ENCODE results near the gene NISCH.

The NISCH gene

DNA sequence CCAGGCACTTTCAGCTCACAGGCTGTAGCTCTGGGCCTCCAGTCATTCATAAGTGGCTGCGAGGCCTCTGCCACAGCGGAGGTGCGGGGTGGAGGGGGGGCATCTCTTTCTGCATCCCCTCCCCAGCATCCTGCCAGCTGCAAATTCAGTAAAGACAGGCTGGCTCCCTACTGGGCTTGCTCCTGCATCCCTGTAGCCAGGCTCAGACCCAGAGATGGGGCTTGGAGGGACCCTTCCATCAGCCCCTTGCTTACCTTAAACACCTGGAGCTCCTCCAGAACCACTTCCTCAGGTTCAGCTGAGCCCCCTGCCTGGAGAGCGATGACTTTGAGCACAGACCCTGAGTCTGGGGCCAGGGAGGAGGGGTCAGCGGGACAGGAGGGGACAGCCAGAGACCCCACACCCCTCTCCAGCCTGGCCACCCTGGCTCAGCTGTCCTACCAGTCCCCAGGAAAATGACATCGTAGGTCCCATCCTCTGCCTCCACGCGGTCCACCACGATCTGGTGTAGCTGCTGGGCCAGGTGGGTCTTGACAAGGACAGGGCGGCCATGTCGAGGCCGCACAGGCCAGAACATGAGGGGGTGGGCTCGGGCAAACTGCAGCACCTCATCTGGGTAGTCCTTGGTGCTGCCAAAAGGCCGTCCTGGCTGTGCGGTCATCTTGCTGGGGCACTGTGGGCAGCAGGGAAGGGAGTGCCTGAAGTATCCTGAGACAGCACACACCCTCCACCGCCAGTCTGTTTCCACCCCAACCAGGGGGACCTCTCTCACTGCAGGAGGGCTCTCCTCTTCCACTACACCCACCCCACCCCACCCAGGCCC is 15.8 kb upstream of the NISCH start:
- DNase-seq (ENCODE audit: low read depth): no peak
- TF ChIP-seq, protein P1, sequence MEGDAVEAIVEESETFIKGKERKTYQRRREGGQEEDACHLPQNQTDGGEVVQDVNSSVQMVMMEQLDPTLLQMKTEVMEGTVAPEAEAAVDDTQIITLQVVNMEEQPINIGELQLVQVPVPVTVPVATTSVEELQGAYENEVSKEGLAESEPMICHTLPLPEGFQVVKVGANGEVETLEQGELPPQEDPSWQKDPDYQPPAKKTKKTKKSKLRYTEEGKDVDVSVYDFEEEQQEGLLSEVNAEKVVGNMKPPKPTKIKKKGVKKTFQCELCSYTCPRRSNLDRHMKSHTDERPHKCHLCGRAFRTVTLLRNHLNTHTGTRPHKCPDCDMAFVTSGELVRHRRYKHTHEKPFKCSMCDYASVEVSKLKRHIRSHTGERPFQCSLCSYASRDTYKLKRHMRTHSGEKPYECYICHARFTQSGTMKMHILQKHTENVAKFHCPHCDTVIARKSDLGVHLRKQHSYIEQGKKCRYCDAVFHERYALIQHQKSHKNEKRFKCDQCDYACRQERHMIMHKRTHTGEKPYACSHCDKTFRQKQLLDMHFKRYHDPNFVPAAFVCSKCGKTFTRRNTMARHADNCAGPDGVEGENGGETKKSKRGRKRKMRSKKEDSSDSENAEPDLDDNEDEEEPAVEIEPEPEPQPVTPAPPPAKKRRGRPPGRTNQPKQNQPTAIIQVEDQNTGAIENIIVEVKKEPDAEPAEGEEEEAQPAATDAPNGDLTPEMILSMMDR (conservative IDR thresholded peaks at IDR 0.05; ENCODE audit: low read depth, low read length): no peak
- no peak overlapping the region for H3K4me3 ChIP-seq (ENCODE audit: low read depth, low read length)

DNA sequence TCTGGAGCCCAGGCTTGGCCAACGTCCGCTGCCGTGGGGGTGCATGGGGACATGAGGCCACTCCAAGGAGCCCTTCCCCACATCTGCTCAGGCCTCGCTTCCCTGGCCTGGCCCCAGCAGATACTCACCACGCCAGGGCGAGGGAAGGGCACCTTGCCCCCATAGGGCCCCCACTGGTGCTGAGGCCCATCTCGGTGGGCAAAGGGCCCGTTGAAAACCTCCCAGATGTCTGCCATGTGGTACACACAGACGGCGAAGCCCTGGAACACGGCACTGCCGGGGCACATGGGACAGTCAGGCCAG is 15.2 kb upstream of the NISCH start:
- no peak for DNase-seq (ENCODE audit: low read depth)
- TF ChIP-seq, protein P1 (conservative IDR thresholded peaks at IDR 0.05; ENCODE audit: low read depth, low read length): no peak
- no peak overlapping the region for H3K4me3 ChIP-seq (ENCODE audit: low read depth, low read length)

DNA sequence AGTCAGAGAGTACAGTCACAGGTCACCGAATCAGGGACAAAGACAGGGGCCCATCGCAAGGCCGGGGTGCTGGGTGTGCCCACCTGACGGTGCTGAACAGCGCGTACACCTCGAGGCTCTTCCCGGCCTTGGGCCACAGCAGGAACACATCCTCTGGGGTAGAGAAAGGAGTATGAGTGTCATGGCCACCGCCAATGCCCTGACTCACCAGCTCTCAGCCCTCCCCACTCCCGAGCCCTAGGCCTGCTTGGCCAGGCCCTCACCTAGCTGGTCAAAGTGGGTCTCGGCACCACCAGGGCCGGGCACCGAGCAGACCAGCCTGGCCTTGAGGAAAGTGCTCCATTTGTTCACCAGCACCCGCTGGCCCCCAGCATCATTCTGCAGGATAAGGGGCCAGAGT is 14.7 kb upstream of the NISCH start:
- TF ChIP-seq, protein P1 (conservative IDR thresholded peaks at IDR 0.05; ENCODE audit: low read depth, low read length): no peak
- DNase-seq (ENCODE audit: low read depth): no peak
- H3K4me3 ChIP-seq (ENCODE audit: low read depth, low read length): no peak overlapping the region

DNA sequence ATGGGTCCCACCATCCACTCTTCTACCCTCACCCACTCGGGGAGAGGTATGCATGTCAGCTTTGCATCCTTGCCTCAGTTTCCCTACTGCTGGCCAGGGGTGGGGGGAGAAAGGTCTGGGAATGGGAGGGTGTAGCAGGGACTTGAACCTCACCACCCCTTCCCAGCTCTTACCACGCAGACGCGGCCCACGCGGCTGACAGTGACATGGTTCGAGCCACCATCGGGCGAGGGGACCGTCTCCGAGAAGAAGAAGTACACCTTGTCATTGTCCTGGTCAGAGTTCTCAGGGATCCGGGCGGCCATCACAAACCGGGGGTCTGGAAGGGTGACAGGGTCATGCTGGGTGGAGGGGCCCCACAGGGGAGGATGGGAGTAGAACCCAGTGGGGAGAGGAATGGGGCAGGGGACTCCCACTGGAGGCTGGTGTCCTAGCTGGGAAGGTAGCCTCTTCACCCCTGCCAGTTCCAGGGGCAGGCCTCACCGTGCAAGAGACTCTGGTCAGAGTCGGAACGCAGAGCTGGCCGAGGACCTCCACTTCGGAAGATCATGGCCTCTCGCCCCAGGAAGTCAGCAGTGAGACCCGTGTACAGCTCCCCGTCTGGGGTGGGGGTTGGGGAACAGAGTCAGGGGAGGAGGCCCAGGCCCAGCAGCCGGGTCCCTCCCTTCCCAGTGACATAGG is 14.2 kb upstream of the NISCH start:
- no peak overlapping the region for H3K4me3 ChIP-seq (ENCODE audit: low read depth, low read length)
- TF ChIP-seq, protein P1 (conservative IDR thresholded peaks at IDR 0.05; ENCODE audit: low read depth, low read length): no peak
- no peak for DNase-seq (ENCODE audit: low read depth)

DNA sequence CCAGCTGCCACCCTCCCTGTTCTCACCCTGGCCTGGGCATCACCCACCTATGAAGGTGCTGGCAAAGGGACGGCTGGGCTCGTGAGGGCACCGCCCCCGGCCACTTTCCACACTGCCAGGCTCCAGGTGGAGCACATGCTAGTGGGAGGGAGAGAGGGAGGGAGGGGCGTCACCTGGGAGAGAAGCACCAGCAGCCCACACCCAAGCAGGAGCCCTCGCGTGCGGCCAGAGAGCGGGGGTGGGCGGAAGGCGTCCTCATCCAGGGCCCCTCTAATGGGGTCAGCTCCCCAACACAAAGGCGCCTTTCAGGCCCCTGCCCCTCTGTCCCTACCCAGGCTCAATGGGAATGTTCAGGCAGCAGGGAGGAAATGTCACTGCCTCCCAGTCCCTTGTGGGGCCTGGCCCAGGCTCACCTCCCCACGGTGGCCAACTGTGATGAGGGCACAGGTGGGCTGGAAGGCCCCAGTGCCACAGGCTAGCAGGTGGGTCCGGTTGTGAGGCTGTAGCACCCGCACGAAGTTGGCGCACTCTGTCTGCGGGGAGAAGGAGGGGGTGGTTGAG is 13.6 kb upstream of the NISCH start:
- no peak overlapping the region for H3K4me3 ChIP-seq (ENCODE audit: low read depth, low read length)
- TF ChIP-seq, protein P1 (conservative IDR thresholded peaks at IDR 0.05; ENCODE audit: low read depth, low read length): no peak
- no peak for DNase-seq (ENCODE audit: low read depth)

DNA sequence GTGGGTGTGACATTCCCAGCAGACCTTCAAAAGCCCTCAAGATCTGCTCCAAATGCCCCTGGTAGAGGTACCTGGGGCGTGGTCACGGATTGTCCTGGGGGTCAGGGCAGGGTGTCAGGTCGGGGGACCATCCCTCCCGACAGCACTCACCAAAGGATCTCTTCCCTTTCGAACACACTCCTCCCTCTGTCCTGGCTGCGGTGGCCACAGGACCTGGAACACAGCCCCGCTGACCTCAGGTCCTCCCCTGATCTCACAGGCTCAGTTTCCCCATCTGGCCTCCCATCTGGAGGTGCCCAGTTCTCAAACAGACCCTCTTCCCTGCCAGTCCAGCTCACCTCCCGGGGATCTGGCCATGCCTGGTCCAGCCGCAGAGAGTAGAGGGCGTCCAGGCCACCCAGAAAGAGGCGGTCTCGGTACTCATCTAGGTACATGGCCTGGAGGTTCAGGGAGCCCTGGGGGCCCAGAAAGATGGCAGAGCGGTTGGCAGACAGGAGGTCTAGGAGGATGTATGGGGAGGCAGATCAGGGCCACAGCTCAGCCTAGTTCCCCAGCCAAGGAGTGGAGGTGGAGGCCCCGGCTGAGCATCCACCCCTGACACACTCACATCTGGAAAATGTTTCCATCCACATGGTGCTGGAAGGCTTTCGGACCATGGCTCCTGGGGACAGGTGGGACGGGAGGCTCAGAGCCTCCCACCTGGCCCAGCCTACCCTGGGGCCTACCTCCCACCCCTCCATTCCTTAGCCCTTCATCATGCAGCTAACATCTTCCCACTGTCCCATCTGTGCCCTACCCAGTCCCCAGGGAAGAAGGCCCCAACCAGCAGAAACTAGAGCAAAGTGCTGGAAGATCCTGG is 12.8 kb upstream of the NISCH start:
- no peak overlapping the region for H3K4me3 ChIP-seq (ENCODE audit: low read depth, low read length)
- TF ChIP-seq, protein P1 (conservative IDR thresholded peaks at IDR 0.05; ENCODE audit: low read depth, low read length): no peak
- DNase-seq (ENCODE audit: low read depth): no peak

Measured in choroid plexus epithelial cell (primary cell).